ENCODE results near the gene NCF4. TPM values are rescaled to one million over a fixed set of nuclear protein-coding genes. Genes with fewer than 3 reads are reported as not detected.
A peak's percentile ranks its signal among the peaks of the same experiment; 100 is the strongest.

The NCF4 gene
- polyA plus RNA-seq, 2 of the 4 experiments (the other 2 are of a cell fraction) = not detected

GRCh38 chr22:36871669-36872081 lies 10.9 kb downstream of the NCF4 start:
- DNase-seq (ENCODE audit: low read depth in 1 of 2, low spot score in 1 of 2) (no peak), FAIRE-seq (no peak), ATAC-seq (no peak)
- 60% methylated on average over 3 of the region's 11 CpGs for WGBS (ENCODE audit: missing lambda C conversion rate)
- ChIA-PET POLR2A (no interaction called here), CTCF (interaction anchor here (0.7 to 4.9 kb wide), 3 partner anchors 8 to 65 kb away, joined by 4 to 30 read pairs (median 4); no protein-coding TSS in a partner anchor)
- no peak overlapping the region for H3K4me3 ChIP-seq
- no peaks in the 10 kb centered on the region for H3K9me3 ChIP-seq
- TF ChIP-seq ZC3H11A (IDR thresholded peaks at IDR 0.05) (no peak), MAFK (IDR thresholded peaks at IDR 0.05; ENCODE audit: partially characterized antibody) (no peak)
- peaks cover 4% of the 10 kb centered on the region; the same call in 1 of the 3 replicates for H3K4me1 ChIP-seq
- H3K27ac ChIP-seq = no peak overlapping the region
- H3K4me2 ChIP-seq = no peak overlapping the region

- DNase-seq (ENCODE audit: low read depth in 1 of 2, low spot score in 1 of 2) (no peak), ATAC-seq (no peak), FAIRE-seq (no peak)
- CTCF ChIA-PET = interaction anchor here (0.7 to 4.9 kb wide), 2 partner anchors 15 to 65 kb away, joined by 4 to 30 read pairs; no protein-coding TSS in a partner anchor
- no peak overlapping the region for H3K27ac ChIP-seq
- H3K4me2 ChIP-seq = no peak overlapping the region
- 79% methylated on average over 3 of the region's 3 CpGs for WGBS (ENCODE audit: missing lambda C conversion rate)
- H3K4me1 ChIP-seq = peaks cover 4% of the 10 kb centered on the region; the same call in 1 of the 3 replicates
- H3K9me3 ChIP-seq = no peaks in the 10 kb centered on the region
- no peak overlapping the region for H3K4me3 ChIP-seq
- no peak for TF ChIP-seq ZFP36 (IDR thresholded peaks at IDR 0.05; ENCODE audit: borderline replicate concordance, partially characterized antibody)
- TF ChIP-seq HOXB13 (CRISPR knock-in tag; IDR thresholded peaks at IDR 0.05; ENCODE audit: low read depth) = no peak
- no peak for TF ChIP-seq POLR2A (IDR thresholded peaks at IDR 0.05; ENCODE audit: low read length)
- no peak for TF ChIP-seq USF2 (IDR thresholded peaks at IDR 0.05)
- no peak for TF ChIP-seq SMC3 (IDR thresholded peaks at IDR 0.05)
- no peak for TF ChIP-seq CBX8 (IDR thresholded peaks at IDR 0.05)
- TF ChIP-seq BHLHE40 (IDR thresholded peaks at IDR 0.05; ENCODE audit: low read depth, low read length) = no peak
- no peak for TF ChIP-seq HES2 (IDR thresholded peaks at IDR 0.05)
- TF ChIP-seq JUNB (IDR thresholded peaks at IDR 0.05) = no peak
- TF ChIP-seq MAFK (IDR thresholded peaks at IDR 0.05; ENCODE audit: partially characterized antibody) = no peak
- no peak for TF ChIP-seq HDAC2 (IDR thresholded peaks at IDR 0.05)
- TF ChIP-seq ZSCAN20 (CRISPR knock-in tag; IDR thresholded peaks at IDR 0.05) = no peak
- POLR2A ChIA-PET = no interaction called here
Observed at GRCh38 chr22:36872084-36872483, 11.3 kb downstream of the NCF4 start.

- DNase-seq (ENCODE audit: low read depth in 1 of 2, low spot score in 1 of 2) (no peak), ATAC-seq (no peak), FAIRE-seq (no peak)
- Histone ChIP-seq H3K27ac (no peak overlapping the region), H3K4me1 (peaks cover 4% of the 10 kb centered on the region; the same call in 1 of the 3 replicates), H3K4me2 (no peak overlapping the region), H3K4me3 (no peak overlapping the region), H3K9me3 (no peaks in the 10 kb centered on the region)
- POLR2A ChIA-PET = interaction anchor here (0.9 kb wide), 1 partner anchor 146 kb away, joined by 3 read pairs; the partner anchor contains the start of gene TST
- CTCF ChIA-PET = interaction anchor here (1.3 to 1.8 kb wide), 5 partner anchors 16 to 170 kb away, joined by 3 to 8 read pairs (median 5); no protein-coding TSS in a partner anchor
- TF ChIP-seq ZFP36 (IDR thresholded peaks at IDR 0.05; ENCODE audit: borderline replicate concordance, partially characterized antibody) (no peak), RARB (CRISPR knock-in tag; IDR thresholded peaks at IDR 0.05) (no peak)
- 57% methylated on average over 2 of the region's 2 CpGs for WGBS (ENCODE audit: missing lambda C conversion rate)
Observed at GRCh38 chr22:36872866-36873498, 12.2 kb downstream of the NCF4 start.

- Histone ChIP-seq H3K4me3 (no peak overlapping the region), H3K4me2 (peak overlapping the region; percentile 39; the same call in 1 of the 3 replicates), H3K9me3 (no peaks in the 10 kb centered on the region), H3K27ac (peak overlapping the region; percentile 17 to 56; a peak in 4 of 6 replicates), H3K4me1 (peaks cover 4% of the 10 kb centered on the region; the same call in 1 of the 3 replicates)
- DNase-seq (ENCODE audit: low read depth in 1 of 2, low spot score in 1 of 2) (peak; percentile 67 to 69), ATAC-seq (peak; percentile 88 to 94), FAIRE-seq (no peak)
- ChIA-PET POLR2A (interaction anchor here (0.9 kb wide), 1 partner anchor 145 kb away, joined by 3 read pairs; the partner anchor contains the start of gene TST), CTCF (interaction anchor here (1.3 to 1.8 kb wide), 5 partner anchors 17 to 169 kb away, joined by 3 to 8 read pairs (median 5); no protein-coding TSS in a partner anchor)
- 60% methylated on average over 6 of the region's 6 CpGs for whole genome bisulfite sequencing (ENCODE audit: missing lambda C conversion rate)
- TF ChIP-seq PHF8 (IDR thresholded peaks at IDR 0.05; ENCODE audit: borderline replicate concordance, low read depth) (no peak), HOXB5 (CRISPR knock-in tag; IDR thresholded peaks at IDR 0.05) (no peak), CHD4 (IDR thresholded peaks at IDR 0.05; ENCODE audit: borderline replicate concordance) (no peak), REST (IDR thresholded peaks at IDR 0.05) (no peak), HDAC2 (IDR thresholded peaks at IDR 0.05) (no peak), RFX5 (IDR thresholded peaks at IDR 0.05) (no peak), RAD21 (conservative IDR thresholded peaks at IDR 0.05 in 1 of 2, IDR thresholded peaks at IDR 0.05 in 1 of 2) (peak; percentile 26 to 51; a peak in 2 of 5 replicates), CHD2 (IDR thresholded peaks at IDR 0.05; ENCODE audit: low read length, partially characterized antibody) (no peak), BCL3 (IDR thresholded peaks at IDR 0.05) (no peak), SMC3 (IDR thresholded peaks at IDR 0.05) (0 out of 3 replicates have a peak, but pooled peaks have one; percentile 29), HOXA7 (CRISPR knock-in tag; IDR thresholded peaks at IDR 0.05) (no peak)
Observed at GRCh38 chr22:36873614-36874308, 13.0 kb downstream of the NCF4 start.
